ENCODE data around the gene FAP.
A peak's percentile ranks its signal among the peaks of the same experiment; 100 is the strongest.

Gene FAP

GRCh38 chr2:162126111-162126519, 117.1 kb downstream of the FAP start:
- DNase-seq (ENCODE audit: low spot score), result no peak

GRCh38 chr2:162125138-162125537, 118.1 kb downstream of the FAP start:
- DNase-seq (ENCODE audit: low spot score), result peak; percentile 33

- peak; percentile 16 for DNase-seq (ENCODE audit: low spot score)
These were observed 119.2 kb downstream of the FAP start for GRCh38 chr2:162123806-162124758.

Measured in hepatic stellate cell (primary cell).